NT2/D1 (cell line): Measurements from ENCODE around the gene RASL10B.
A peak's percentile ranks its signal among the peaks of the same experiment; 100 is the strongest.

ENCODE experiments used
- DNase-seq: peaks from one replicate; pipeline ENCODE4 v3.0.0-alpha.2; 2011; ENCODE audit warnings: low read depth, low spot score
- H3K27me3 ChIP-seq: 2 replicates; pipeline ENCODE4 v1.6.0; 2011; ENCODE audit warnings: mild to moderate bottlenecking; ENCODE audit not compliant: insufficient read length, insufficient read depth
- H3K36me3 ChIP-seq: 2 replicates; pipeline ENCODE4 v1.6.1; 2011; ENCODE audit warnings: mild to moderate bottlenecking, low read length, mixed read lengths; ENCODE audit not compliant: insufficient read depth, insufficient read length
- H3K4me1 ChIP-seq: 2 replicates; pipeline ENCODE4 v1.5.1; 2011; ENCODE audit not compliant: insufficient read depth, insufficient read length
- H3K4me3 ChIP-seq: 2 replicates; pipeline ENCODE4 v1.5.1; 2011; ENCODE audit warnings: low read depth; ENCODE audit not compliant: insufficient read length
- H3K9ac ChIP-seq: 2 replicates; pipeline ENCODE4 v1.6.0; 2011; ENCODE audit warnings: low read depth; ENCODE audit not compliant: insufficient read length
- H3K9me3 ChIP-seq: 2 replicates; pipeline ENCODE4 v1.5.1; 2011; ENCODE audit warnings: mild to moderate bottlenecking, low read length; ENCODE audit not compliant: insufficient read depth
- SUZ12 ChIP-seq: IDR thresholded peaks from 2 replicates; pipeline ENCODE4 v1.6.1; 2011; ENCODE audit not compliant: insufficient read length, insufficient read depth; ENCODE audit errors: extremely low read depth
- YY1 ChIP-seq: IDR thresholded peaks from 2 replicates; pipeline ENCODE4 v1.6.1; 2011; ENCODE audit not compliant: insufficient read length, insufficient read depth
- ZNF274 ChIP-seq: IDR thresholded peaks from 2 replicates; pipeline ENCODE4 v1.6.1; 2011; ENCODE audit warnings: mild to moderate bottlenecking, low read depth, low read length

The RASL10B gene

DNA sequence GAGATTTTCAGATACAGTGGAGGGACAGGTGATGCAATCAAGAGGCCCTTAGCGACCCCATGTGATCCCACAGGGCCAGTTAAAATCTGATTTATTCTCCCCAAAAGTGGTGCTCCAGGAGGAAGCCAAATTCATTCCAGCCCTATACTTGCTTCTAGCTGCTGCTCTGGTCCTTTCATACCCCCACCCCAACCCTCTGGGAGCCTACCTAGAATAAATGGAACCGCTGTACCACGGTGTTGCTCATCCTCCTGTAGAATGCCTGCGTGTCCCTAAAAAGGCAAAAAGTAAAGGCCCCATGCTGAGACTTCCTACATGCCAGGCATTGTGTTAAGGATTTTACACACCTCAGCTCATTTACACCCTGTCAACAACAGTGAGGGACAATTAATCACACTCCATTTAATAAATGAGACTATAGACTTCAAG is 2.0 kb upstream of the RASL10B start:
- Histone ChIP-seq H3K36me3 (peaks cover 35% of the 10 kb centered on the region), H3K27me3 (no peaks in the 10 kb centered on the region), H3K9me3 (no peaks in the 10 kb centered on the region), H3K4me1 (peaks cover 20% of the 10 kb centered on the region), H3K9ac (no peak overlapping the region), H3K4me3 (no peak overlapping the region)
- DNase-seq: no peak
- TF ChIP-seq SUZ12: no peak
- TF ChIP-seq ZNF274: no peak
- TF ChIP-seq YY1: no peak

DNA sequence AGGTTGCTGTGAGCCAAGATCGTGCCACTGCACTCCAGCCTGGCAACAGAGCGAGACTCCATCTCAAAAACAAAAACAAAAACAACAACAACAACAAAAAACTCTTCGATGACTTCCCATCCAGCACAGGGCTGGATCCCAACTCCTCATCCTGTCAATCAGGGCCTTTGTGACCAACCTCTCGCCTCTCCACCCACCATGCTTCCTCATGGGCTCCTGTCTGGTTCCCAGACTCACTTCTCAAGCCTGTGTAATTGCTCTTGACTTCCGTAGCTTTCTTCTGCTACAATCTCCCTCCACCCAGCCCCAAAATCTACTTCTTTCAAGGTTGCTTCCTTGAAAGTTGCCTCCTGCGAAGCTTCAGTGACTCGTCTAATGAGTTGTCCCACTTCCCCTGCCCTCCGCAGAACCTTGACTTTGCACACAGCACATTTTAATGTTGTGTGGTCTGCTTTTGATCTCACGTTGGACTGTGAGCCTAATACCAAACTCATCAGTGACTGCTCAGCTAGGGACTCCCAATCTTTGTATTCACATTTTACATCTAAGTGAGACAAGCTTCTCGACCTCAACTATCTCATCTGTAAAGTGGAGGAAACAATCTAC is 936 bp upstream of the RASL10B start:
- no peak overlapping the region for H3K9ac ChIP-seq
- H3K4me3 ChIP-seq: no peak overlapping the region
- peaks cover 31% of the 10 kb centered on the region for H3K36me3 ChIP-seq
- peaks cover 20% of the 10 kb centered on the region for H3K4me1 ChIP-seq
- no peak for DNase-seq
- H3K9me3 ChIP-seq: no peaks in the 10 kb centered on the region
- TF ChIP-seq SUZ12: no peak
- TF ChIP-seq YY1: no peak
- TF ChIP-seq ZNF274: no peak
- H3K27me3 ChIP-seq: no peaks in the 10 kb centered on the region

DNA sequence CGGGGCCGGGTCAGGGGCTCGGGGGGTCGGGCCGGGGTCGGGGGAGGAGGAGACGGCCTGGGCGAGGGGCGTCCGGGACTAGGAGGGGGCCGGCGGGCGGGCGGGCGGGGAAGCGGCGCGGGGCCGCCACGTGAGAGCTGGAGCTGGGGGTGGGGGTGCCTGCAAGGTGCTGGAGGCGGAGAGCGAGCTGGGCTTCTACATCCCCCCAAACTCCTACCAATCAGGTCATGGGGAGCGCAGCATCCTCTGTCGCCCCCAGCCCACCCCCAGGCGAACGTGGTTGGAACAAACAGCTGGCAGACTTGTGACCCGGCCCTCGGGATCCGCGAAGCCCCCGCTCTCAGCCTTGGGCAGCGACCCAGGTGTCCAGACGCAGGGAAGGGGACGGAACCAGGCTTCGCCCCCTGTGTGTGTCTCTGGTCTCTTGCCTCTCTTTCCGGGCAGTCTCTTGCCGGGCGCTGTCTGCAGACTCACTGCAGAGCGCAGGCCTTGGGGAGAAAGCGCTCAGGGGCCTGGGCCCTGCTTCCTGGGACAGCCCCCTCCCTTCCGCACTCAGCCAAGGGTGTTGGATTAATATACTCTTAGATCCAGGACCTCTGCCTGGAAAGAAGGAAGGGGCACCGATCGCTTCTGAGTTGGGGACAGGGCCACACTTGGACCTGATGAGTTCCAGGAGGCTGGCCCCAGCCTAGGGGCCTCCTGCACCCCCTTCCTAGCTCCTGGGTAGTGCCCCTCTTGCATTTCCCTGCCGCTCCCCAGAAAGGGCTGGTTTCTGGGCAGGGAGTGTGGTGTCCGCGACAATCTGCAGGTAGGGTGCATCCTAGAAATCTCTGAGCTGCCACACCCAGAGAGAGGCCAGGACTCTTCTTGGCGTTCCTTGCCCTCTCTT is 722 bp downstream of the RASL10B start:
- Histone ChIP-seq H3K36me3 (peaks cover 35% of the 10 kb centered on the region), H3K9me3 (no peaks in the 10 kb centered on the region), H3K9ac (peak overlapping the region; percentile 85), H3K4me3 (peak overlapping the region; percentile 74), H3K27me3 (no peaks in the 10 kb centered on the region), H3K4me1 (peaks cover 10% of the 10 kb centered on the region)
- no peak for DNase-seq
- TF ChIP-seq SUZ12 (no peak), ZNF274 (no peak), YY1 (no peak)

DNA sequence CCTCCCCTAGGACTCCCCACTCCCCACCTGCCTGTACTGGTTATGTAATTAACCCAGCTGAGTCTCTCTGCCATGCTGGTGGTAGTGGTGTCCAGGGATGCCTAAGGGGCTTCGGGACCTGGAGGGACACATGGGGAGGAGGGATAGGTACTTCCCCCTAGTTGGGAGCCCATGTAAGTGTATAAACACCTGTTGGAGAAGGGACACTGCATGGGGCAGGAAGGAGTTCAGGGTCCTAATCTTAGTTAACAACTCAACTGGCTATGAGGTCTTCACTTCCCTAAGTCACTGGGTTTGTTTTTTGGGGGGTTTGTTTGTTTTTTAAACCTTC is 1.3 kb downstream of the RASL10B start:
- DNase-seq: no peak
- no peak overlapping the region for H3K9ac ChIP-seq

DNA sequence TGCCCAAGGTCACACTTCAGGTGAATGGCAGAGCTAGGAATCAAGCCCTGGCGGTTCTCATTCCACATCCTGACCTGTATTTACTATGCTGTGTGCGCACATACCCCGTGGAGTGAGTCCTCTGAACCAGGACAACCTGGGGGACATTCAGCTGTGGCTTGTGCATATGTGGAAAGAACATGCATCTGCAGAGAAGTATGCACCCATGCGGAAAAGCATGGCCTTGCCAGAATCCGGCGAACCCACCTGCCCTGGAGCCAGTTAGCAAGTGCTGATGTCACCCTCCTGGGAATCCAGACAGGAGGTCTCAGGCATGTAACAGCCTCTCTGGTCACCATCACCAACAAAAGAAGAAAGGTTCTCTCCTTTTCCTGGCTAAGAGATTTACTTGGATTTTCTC is 1.9 kb downstream of the RASL10B start:
- peaks cover 39% of the 10 kb centered on the region for H3K36me3 ChIP-seq
- TF ChIP-seq SUZ12 (no peak), YY1 (no peak), ZNF274 (no peak)
- DNase-seq: no peak
- H3K9ac ChIP-seq: no peak overlapping the region
- H3K4me1 ChIP-seq: peaks cover 10% of the 10 kb centered on the region
- no peaks in the 10 kb centered on the region for H3K27me3 ChIP-seq
- H3K4me3 ChIP-seq: no peak overlapping the region
- H3K9me3 ChIP-seq: no peaks in the 10 kb centered on the region

More for the DNA sequence above, 1.3 kb downstream of the RASL10B start:
- H3K4me1 ChIP-seq: peaks cover 10% of the 10 kb centered on the region
- no peaks in the 10 kb centered on the region for H3K9me3 ChIP-seq
- TF ChIP-seq ZNF274 (no peak), SUZ12 (no peak), YY1 (no peak)
- no peaks in the 10 kb centered on the region for H3K27me3 ChIP-seq
- peaks cover 39% of the 10 kb centered on the region for H3K36me3 ChIP-seq
- peak overlapping the region; percentile 74 for H3K4me3 ChIP-seq

DNA sequence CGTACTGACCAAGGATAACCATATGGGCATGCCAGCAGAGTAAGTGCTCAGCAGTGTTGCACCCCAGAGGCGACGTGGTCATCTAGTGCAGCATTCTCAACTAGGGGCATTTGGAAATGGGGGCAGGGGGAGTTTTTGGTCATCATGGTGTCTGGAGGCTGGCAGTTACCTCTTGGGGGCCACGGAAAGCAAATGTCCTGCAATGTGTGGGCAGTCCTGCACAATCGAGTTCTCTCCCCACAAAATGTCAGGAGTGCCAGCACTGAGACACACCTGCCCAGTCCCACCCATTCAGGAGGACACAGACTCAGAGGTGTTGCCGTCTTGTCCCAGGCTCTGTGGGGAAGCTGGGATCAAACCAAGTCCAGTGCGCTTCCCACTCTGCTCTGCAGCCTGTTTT is 3.0 kb downstream of the RASL10B start:
- H3K9me3 ChIP-seq: no peaks in the 10 kb centered on the region
- H3K27me3 ChIP-seq: no peaks in the 10 kb centered on the region
- H3K4me1 ChIP-seq: peaks cover 10% of the 10 kb centered on the region
- TF ChIP-seq SUZ12: no peak
- no peak for TF ChIP-seq ZNF274
- no peak for TF ChIP-seq YY1
- no peak overlapping the region for H3K4me3 ChIP-seq
- no peak overlapping the region for H3K9ac ChIP-seq
- peaks cover 37% of the 10 kb centered on the region for H3K36me3 ChIP-seq
- no peak for DNase-seq

DNA sequence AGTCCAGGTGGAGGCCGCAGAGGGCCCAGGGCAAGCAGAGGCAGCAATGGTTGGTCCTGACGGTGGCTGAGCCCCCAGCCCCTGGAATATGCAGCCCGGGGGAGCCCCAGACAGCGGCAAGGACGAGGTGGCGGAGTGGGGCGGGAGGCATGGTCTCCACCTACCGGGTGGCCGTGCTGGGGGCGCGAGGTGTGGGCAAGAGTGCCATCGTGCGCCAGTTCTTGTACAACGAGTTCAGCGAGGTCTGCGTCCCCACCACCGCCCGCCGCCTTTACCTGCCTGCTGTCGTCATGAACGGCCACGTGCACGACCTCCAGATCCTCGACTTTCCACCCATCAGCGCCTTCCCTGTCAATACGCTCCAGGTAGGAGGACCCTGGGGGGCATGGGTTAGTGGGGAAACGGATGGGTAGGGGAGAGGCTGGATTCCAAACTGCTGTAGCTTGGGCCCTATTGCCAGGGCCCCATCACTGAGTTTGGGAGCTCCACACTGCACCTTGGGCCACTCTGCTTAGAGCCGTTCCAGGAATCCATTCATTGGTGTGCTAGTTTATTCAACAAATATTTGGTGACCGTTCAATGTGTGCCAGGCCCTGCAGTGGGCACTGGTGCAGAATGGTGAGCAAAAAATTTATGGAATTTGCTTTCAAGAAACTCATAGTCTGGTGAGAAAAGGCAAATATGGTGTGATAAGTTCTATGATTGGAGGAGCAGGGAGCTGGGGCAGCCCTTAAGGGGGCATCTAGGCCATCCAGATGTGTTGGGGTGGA is 3.8 kb downstream of the RASL10B start:
- Histone ChIP-seq H3K27me3 (no peaks in the 10 kb centered on the region), H3K9me3 (no peaks in the 10 kb centered on the region), H3K4me1 (peaks cover 5% of the 10 kb centered on the region)

More for the DNA sequence above, 3.8 kb downstream of the RASL10B start:
- no peak for DNase-seq
- no peak for TF ChIP-seq YY1
- no peak overlapping the region for H3K9ac ChIP-seq
- H3K4me3 ChIP-seq: no peak overlapping the region
- peaks cover 45% of the 10 kb centered on the region for H3K36me3 ChIP-seq
